GM18951 (cell line): ENCODE data around the gene NLRP1.

Experiments
- POLR2A ChIP-seq: IDR thresholded peaks from 4 replicates; pipeline ENCODE4 v1.6.1; 2011; ENCODE audit warnings: mild to moderate bottlenecking; ENCODE audit not compliant: insufficient read length, insufficient read depth; ENCODE audit errors: extremely low read depth
- in situ Hi-C: fragments of 300-500 bp; cut with MboI; formaldehyde crosslinking; loops from one replicate; pipeline ENCODE4 v1.12.0; 2022; ENCODE audit warnings: low sequenced_read_pairs, mixed read lengths, inconsistent platforms; ENCODE audit not compliant: unreplicated experiment

The NLRP1 gene

DNA sequence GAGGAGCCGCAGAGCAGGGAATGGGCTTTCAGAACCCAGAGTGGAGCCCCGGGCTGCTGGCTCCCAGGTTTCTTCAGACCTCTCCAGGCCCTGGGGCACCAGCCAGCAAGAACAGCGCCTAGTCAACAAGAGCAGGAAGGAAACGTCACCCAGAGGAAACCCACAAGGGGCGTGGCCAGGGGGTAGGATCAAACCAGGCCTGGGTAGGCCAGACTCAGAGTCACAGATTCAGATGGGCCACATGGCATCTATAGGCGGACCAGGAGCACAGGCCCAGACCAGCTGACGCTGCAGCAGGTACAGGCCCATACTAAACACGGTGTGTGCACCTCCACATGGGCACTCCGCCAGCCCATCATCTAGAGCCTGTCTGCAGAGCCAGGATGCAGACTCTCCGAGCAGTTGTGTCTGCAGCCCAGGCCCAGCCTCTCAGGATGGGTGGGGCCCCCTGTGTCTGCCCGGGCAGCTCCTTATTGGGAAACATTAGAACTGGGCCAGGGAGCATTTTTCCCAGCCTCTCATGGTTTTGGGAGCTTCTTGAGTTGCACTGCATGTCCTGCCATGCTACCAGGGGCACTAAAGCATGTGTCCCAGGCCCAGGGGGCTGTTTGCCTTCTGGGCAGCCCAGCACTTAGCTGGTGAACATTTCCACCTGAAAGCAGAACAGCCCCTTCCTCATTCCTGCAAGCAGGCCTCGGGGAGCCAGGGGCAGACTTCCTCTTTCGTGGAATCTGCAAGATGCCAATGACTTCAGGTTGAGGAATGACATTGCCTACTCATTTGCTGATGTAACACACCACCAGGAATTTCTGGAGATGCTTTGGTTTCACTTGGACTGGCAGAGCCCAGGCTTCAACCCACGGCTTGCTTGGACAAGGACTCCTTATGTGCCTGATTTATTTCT is at the start of gene NLRP1:
TSS of gene NLRP1 (minus strand) at position 127 of the 904 bp plus-strand sequence. CDS start 552 bp downstream, outside the sequence.
- peak; percentile 70 for TF ChIP-seq POLR2A
- in situ Hi-C loops = loop anchor here (10.0 kb wide), 2 partner anchors 130 to 830 kb away; no protein-coding TSS in a partner anchor

DNA sequence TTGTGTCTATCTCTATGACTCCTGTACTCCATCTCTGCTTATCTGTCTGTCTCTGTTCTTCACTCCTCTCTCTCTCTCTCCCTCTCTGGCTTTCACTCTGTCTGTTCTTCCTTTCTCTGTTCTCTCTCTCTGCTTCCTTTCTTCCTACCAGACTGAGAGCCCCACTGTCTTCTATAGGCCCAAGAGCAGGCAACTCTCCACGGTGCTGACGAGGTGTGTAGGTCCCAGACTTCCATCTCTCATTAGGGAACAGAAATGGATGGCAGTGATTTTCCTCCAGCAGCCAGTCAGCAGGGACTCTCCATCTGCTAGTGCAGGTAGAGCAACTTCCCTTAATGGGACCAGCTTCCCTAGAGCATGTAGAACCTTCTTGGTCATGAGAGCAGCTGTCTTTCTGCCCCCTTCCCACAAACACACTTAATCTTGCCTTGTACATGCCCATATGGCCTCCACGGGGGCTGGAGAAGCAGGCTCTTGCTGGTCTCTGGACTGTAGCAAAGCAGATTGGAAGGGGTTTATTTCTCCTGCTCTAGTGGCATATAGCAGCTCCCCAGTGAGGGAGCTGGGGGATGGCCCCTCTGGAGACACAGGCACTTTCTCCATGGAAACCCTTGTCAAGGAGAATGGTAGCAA is 47.8 kb upstream of the NLRP1 start:
- no peak for TF ChIP-seq POLR2A
- in situ Hi-C loops = no loop called here

DNA sequence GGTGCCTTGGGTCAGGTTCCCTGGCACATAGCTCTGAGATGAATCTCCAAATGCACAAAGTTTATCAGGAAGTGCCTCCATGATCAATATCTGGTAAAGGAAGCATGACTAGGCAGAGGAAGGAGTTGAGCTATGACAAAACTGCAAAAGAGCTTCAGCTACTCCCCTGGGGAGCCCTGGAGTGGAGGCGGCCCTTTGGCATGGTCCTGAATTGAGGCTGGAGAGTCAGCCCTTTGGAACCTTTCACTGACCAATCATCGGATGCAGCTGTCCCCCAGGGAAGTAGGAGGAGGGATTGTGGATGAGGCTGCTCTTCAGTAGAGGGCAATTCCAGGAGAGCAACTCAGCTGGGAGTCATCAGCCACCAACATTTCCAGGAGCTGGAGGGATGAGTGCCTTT is 46.1 kb upstream of the NLRP1 start:
- no peak for TF ChIP-seq POLR2A
- in situ Hi-C loops = no loop called here

DNA sequence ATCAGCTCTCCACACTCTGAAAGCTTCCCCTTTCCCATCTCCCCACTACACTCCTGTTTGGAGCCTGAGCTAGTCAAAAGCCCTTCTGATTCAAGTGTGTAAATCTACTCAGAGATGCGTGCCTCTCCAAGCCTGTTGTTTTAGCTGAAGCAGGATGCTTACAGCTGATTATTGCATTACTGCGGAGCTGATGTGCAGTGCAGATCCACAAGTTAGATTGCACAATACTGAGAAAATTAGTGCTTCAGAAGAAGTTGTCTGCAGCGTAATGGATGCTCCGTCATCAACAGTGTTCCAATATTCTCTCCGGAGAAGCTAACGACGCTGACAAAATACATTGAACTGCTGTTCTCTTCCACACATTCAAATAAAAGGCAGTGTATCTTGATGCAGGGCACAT is 44.8 kb upstream of the NLRP1 start:
- in situ Hi-C loops = no loop called here
- TF ChIP-seq POLR2A = no peak

DNA sequence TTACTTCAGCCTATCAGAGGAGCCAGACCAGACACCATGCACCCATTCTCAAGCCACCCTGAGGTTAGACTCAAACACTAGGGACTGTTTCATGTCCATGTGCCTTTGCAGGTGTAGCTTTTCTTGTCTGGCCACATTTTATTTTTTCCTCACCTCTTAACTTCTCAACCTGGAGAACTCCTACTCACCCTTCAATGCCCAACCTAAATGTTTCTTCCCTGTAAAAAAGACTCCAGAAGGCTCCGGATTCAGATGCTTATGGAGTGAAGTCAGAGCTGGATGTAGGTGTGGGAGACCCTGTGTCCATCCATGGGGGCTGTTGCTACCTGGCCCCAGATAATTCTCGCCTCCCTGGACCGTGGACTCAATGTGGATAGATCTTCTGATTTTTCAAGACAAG is 44.0 kb upstream of the NLRP1 start:
- no peak for TF ChIP-seq POLR2A
- in situ Hi-C loops = no loop called here

DNA sequence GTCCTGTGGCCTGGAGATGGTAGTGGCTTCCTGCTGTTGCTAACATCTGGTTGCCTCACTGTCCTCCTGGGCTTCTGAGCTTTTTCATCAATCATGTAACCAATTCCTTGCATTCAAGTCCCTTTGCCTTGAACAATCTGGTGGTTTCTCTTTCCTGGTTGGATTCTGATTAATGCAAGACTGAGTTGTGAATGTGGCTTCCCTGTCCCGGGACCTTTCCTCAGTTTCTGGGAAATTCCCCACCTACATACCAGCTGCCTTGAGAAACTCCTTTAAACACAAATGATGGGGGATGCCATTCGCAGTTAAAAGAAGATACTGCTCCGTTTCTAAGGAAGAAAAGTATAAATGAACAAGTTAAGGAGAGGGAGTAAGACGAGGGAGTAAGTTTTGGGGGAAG is 39.9 kb upstream of the NLRP1 start:
- in situ Hi-C loops = no loop called here
- no peak for TF ChIP-seq POLR2A

DNA sequence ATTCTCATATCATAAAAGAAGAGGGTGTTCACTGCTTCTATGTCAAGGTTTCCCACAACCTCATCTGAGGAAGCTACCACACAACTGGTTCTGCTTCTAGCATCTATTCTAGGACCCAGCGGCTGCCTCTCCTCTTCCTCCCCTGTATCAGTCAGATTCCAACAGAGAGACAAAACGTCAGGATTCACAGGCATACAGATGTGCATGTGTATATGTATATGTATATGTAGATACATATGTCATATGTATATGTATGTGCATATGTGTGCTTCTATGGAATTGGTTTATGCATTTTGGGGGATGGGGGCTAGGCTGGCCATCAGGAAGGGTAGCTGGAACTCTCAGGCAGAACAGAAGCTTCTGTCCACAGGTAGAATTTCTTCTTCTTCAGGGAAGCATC is 37.4 kb upstream of the NLRP1 start:
- in situ Hi-C loops = no loop called here
- no peak for TF ChIP-seq POLR2A

DNA sequence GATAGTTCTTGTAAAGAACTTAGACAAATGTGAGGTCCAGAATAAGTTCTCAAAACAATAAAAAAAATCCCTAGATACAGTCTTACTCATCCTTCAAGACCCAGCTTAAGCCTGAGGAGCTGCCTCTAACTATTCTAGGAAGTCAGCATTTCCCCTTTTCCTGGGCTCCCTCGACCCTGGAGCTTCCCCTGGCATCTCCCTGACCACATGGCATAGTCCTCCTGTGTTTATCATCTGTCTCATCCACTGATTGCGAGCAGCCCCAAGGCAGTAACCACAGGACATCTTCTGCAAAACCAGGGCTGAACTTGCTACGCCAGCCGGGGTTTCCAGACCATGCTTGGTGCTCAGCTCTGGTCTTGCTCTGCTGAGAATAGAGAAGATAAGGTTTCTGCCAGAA is 36.7 kb upstream of the NLRP1 start:
- in situ Hi-C loops = no loop called here

DNA sequence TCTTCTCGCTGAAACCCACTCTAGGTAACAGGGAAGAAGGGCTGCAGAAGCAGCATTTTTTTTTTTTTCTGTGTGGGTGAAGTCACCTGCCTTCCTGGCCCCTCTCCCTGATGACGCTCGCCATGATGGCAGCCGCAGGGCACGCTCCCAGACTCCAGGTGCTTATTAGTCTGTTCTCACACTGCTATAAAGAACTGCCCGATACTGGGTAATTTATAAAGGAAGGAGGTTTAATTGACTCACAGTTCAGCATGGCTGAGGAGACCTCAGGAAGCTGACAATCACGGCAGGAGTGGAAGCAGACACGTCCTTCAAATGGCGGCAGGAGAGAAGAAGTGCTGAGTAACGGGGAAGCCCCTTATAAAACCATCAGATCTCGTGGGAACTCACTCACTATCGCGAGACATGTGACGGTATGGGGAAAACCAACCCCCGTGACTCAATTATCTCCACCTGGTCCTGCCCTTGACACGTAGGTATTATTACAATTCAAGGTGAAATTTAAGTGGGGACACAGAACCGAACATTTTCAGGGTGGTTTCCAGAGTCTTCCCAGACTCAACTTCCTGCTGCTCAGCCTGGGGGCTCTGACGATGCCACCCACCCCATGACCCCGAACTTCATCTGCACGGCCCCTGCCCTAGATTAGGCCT is 34.9 kb upstream of the NLRP1 start:
- no peak for TF ChIP-seq POLR2A
- in situ Hi-C loops = no loop called here

More for the DNA sequence above, 36.7 kb upstream of the NLRP1 start:
- TF ChIP-seq POLR2A = no peak

DNA sequence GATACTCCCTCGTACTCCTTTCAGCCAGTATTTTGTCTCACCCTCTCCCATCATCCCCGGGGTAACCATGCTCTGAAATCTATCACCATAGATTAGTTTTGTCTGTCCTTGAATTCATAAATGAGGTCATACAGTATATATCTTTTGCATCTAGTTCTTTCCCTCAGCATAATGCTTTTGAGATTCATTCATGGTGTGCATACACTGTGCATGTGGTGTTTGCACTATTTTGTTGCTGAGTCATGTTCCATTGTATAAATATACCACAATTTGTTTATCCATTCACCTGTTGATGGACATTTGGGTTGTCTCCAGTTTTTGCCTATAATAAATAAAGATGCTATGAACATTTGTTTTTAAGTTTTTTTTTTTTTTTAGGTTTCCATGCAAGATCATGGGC is 34.2 kb upstream of the NLRP1 start:
- no peak for TF ChIP-seq POLR2A
- in situ Hi-C loops = no loop called here

DNA sequence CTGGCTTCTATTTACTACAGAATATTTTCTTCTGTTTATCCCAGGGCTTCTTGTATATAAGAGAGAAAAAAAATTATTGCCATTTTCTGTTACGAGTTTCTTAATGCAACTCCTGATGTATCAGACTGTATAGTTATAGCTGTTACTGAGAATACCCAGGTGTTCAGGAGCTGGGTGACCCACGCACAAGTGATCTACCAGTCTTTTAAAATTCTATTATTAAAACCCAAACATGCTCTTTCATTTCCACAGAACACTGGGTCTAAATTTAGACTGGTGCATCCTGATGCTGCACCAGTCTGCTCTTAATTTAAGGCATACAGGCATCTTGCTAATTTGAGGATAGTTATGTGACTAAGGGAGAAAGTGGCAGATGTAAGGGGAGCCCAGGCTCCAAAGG is 31.2 kb upstream of the NLRP1 start:
- in situ Hi-C loops = no loop called here
- TF ChIP-seq POLR2A = no peak

DNA sequence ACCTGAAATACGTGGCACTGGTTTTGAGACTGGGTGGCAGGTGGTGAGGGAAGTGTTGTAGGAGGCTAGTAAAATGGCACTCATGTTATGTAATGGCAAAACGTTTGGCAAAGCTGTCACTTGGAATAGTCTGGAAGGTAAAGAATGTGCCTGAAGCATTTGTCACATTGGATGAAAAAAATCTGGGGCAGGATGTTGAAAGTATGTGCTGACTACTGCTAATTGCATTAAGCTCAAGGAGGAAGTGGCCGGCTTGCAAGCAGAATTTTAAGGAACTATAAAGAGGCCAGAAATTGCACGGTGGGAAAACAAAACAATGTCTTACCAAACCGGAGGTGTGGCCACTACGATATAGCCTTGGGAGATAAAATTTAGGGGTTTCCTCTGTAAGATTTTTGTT is 26.6 kb upstream of the NLRP1 start:
- TF ChIP-seq POLR2A = no peak
- in situ Hi-C loops = no loop called here

DNA sequence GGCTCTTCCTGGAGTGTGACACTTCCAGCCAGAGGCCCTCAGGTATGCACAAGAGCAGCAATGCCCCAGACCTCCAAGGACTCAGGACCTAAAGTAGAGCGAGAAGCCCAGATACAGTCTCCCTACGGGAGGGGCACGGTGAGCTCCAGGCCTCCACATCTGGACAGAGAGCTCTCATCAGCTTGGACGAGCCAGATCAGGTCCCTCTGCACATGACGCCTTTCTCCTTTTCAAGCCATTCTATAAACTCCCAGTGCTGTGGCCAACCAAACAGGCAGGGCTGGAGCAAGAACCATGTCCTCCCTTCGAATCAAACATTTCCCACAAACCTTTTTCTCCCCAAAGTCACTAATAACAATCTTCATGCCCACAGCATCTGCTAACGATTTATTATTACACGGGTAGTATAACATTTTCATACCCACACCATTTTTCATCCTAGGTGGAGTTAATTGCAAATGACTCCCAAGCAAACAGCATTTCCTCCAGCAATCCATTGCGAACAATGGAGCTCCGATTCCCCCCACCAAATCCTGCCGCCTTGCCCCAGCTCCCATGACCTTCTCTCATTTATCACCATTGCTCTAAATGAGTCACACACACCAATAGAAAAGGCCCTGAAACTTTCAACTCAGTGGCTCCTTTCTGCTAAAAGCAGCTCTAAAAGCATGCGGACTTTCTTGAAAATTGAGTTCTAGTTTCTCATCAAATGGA is 24.2 kb upstream of the NLRP1 start:
- TF ChIP-seq POLR2A = no peak
- in situ Hi-C loops = no loop called here
